Urinary bladder (tissue), 4 donors: ENCODE measurements around the gene DBH. TPM values are rescaled to one million over a fixed set of nuclear protein-coding genes. Genes with fewer than 3 reads are reported as not detected.

Experiments
- DNase-seq: peaks from one replicate; pipeline ENCODE4 v3.0.0-alpha.2; 2015; ENCODE audit errors: extremely low spot score
- H3K27ac ChIP-seq: one replicate; pipeline ENCODE4 v1.5.1; 2013; ENCODE audit warnings: low read depth, mild to moderate bottlenecking, moderate library complexity
- H3K36me3 ChIP-seq: one replicate; pipeline ENCODE4 v1.6.1; 2013; ENCODE audit warnings: mild to moderate bottlenecking, moderate library complexity; ENCODE audit not compliant: insufficient read depth
- H3K4me1 ChIP-seq: one replicate; pipeline ENCODE4 v1.6.1; 2013; ENCODE audit warnings: mild to moderate bottlenecking, moderate library complexity; ENCODE audit not compliant: insufficient read depth
- H3K4me3 ChIP-seq: one replicate; pipeline ENCODE4 v1.5.1; 2013; ENCODE audit warnings: low read depth, low read length
- WGBS: extraction: QIAGEN DNeasy Blood & Tissue Kit; methylation state at CpG from one replicate; pipeline ENCODE4 v1.1.7; 2013; 5-methylcytosine and 5-hydroxymethylcytosine counted together
- polyA plus RNA-seq: library from polyadenylated mRNA; stranded (reverse); fragments of 200-250 nt; gene quantifications from one replicate; pipeline ENCODE4 v1.2.3, GENCODE V29; 2013
- total RNA-seq: library from RNA; depleted of rRNA; stranded (reverse); fragments of >200 nt; gene quantifications from one replicate; pipeline ENCODE4 v1.2.3, GENCODE V29; 2014
- donor health status: healthy with polysubstance abuse.
- donor health status: healthy.

The DBH gene
- total and polyA plus RNA-seq, 2 donors: 0.79 to 0.98 TPM

DNA sequence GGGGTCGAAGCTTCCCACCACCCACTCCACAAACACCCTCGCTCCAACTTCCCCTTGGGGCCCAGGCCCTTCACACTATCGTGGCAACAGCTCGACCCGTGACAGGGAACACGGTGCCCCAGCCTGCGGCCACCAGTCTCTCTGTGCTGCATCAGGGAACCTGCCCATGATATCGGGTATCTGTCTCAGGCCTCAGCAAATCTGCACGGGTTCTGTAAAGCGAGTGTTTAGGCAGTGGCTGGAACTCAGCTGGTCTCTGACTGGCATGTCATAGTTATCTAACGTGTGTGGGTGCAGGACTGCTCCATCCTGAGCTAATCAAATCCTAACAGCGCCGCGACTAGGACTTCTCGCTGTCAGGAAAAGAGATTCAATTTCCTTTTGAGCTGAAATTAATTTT, 42.9 kb downstream of the DBH start:
- H3K27ac ChIP-seq: no peak overlapping the region
- H3K36me3 ChIP-seq: no peaks in the 10 kb centered on the region
- 71% methylated on average over 15 of the region's 15 CpGs for WGBS
- no peaks in the 10 kb centered on the region for H3K4me1 ChIP-seq
- DNase-seq: no peak
- no peak overlapping the region for H3K4me3 ChIP-seq

DNA sequence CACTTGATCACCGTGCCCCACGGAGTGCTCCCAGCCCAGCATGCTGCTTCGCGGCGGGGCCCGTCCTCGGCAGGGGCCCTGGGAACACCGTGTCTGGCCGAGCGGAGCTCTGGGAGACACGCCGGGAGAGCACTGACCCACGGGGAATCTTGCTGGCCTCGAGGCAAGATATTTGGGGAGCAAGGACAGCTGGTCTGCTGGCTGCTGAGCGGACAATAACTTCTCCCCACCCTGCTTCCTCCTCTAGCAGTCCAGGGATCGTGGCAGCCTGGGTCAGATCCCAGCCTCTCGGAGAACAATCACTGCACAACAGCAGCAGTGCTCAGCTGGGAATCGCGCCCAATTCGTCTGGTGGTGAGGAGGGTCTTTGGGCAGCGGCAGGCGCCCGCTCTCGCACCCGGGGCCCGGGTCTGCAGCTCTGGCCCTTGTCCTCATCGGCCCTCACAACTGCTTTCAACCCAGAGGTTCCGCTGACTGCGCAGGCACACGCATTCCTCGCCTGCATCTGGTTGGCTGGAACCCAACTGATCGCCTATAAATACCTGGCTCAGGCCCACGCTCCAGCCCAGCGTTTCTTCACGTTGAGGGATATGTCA, 43.4 kb downstream of the DBH start:
- no peak overlapping the region for H3K4me3 ChIP-seq
- H3K4me1 ChIP-seq: no peaks in the 10 kb centered on the region
- no peak overlapping the region for H3K27ac ChIP-seq
- no peak for DNase-seq
- no peaks in the 10 kb centered on the region for H3K36me3 ChIP-seq
- 51% methylated on average over 35 of the region's 35 CpGs for WGBS

DNA sequence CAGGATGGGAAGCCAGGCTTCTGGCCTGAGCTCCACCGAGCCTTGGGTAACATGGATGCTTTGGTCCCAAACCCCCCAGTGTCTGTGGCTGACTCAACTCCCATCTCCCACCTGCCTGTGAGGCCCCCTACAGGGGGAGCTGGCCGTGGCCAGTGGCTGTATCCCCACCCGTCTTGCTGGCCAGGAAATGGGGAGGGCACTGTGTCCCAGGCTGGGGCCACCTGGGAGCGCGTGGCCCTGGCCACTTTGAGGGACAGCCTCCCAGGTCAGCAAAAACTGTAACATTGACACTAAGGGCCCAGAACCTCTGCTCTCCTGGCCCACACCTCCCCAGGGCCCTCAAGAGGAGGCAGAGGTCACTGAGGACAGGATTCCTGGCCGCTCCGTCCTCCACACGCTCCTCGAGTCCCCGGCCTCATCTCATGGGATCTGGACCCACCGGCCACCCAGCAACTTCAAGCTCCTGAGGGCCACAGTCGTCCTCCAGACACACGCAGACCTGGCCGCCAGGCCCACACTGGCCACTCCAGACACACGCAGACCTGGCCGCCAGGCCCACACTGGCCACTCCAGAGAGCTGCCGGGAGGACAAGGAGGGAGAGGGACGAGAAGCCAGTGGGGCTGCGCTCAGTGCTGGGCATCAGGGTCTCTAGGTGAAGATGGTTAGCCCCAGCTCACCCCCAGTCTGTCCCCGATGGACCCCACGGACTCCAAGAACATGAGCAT, 44.2 kb downstream of the DBH start:
- Histone ChIP-seq H3K4me3 (no peak overlapping the region), H3K4me1 (no peaks in the 10 kb centered on the region), H3K27ac (no peak overlapping the region), H3K36me3 (no peaks in the 10 kb centered on the region)
- DNase-seq: no peak
- 87% methylated on average over 21 of the region's 21 CpGs for WGBS

DNA sequence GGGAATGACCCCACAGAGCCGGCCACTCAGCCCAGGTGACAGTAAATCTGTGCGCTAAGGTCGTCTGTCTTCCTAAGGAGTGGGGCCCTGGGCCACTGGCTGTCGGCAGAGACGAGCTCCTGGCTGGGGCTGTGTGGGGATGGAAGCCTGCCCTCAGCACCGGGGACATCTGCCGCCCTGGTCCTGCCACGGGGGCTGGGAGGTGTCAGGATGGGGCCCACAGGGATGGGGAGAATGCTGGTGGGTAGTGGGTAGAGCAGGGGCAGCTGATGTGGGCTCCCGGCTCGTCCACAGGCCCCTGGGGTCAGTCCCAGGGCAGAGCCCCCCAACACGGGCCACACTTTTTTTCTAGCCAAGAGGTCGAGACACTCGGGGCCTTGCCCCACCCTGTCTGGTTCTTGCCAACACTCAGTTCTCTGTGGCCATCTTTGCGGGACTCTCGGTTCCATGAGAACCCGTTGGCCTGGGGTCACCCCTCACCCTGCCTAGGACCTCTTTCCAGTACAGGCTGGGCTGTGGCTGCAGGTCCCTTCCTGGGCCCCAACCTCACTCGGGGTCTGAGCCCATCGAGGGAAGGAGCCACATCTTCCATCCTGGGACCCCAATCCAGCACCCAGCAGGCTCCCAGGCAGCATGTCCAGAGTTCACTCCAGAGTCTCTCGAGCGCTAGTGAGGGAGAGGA, 45.0 kb downstream of the DBH start:
- WGBS: 86% methylated on average over 20 of the region's 20 CpGs

DNA sequence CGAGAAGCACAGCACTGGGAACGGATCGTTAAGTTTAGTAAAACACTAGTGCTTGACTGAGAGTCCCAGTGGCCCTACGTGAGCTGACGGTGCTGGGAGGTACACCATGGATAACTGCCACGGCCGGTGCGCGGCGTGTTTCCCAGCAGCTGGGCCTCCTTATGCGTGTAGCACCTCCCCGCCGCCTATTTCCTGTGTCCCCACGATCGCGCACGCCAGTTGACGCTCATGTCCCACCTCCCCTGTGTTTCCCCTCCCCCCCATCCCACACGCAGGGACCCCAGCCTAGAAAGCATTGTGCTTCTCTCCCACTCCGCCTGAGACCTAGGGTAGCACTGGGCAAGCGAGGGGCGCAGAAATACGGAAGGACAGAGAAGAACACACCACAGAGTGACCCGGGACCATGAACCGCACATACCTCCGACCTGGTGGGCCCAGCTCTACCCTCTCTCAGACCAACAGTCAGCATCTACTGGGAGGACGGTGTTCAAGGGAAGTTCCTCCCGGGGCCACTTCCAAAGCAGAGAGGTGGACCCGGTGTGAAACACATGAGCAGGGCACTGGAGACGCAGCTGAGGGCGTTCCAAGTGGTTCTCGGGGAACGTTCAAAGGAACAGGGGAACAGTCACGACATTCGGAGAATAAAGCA, 45.6 kb downstream of the DBH start:
- no peak for DNase-seq
- Histone ChIP-seq H3K4me1 (no peaks in the 10 kb centered on the region), H3K4me3 (no peak overlapping the region), H3K36me3 (no peaks in the 10 kb centered on the region), H3K27ac (no peak overlapping the region)
- 95% methylated on average over 35 of the region's 35 CpGs for WGBS

More for the DNA sequence above, 45.0 kb downstream of the DBH start:
- no peak for DNase-seq
- Histone ChIP-seq H3K36me3 (no peaks in the 10 kb centered on the region), H3K4me3 (no peak overlapping the region), H3K27ac (no peak overlapping the region), H3K4me1 (no peaks in the 10 kb centered on the region)

DNA sequence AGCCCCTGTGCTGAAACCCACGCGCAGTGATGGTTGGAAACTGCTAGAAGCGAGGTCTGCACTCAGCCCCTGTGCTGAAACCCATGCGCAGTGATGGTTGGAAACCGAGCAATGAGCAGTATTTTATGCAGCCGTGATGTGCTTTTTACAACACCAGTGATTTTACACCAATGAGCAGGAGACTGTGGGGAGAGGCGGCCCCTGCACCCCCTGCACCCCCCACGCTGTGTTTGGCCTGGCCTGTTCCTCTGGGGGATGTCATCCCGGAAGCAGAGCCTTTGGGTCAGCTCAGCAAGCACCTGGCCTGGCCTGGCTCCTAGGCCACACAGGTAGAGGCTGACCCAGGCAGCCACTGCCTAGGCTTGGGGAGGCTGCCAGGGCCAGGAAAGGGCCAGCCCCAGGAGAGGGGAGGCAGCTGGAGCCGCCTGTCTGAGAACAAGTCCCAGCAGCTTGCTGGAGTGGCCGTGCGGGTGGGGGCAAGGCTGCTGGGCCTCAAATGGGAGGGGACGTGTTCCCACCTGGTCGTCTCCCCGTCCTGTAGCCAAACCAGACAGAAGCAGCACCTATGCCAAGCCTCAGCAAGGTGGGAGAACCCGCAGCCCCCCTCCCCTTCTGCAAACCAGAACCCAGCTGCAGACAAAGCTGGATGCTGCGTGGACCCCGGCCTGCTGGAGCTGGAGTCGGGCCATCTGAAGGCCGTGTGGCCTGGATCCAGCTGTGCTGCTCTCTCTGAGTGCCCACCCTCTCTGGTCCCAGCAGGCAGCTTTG, 46.8 kb downstream of the DBH start:
- Histone ChIP-seq H3K36me3 (no peaks in the 10 kb centered on the region), H3K4me3 (no peak overlapping the region), H3K27ac (peak overlapping the region; percentile 43), H3K4me1 (no peaks in the 10 kb centered on the region)
- WGBS: 72% methylated on average over 20 of the region's 20 CpGs
- DNase-seq: no peak

DNA sequence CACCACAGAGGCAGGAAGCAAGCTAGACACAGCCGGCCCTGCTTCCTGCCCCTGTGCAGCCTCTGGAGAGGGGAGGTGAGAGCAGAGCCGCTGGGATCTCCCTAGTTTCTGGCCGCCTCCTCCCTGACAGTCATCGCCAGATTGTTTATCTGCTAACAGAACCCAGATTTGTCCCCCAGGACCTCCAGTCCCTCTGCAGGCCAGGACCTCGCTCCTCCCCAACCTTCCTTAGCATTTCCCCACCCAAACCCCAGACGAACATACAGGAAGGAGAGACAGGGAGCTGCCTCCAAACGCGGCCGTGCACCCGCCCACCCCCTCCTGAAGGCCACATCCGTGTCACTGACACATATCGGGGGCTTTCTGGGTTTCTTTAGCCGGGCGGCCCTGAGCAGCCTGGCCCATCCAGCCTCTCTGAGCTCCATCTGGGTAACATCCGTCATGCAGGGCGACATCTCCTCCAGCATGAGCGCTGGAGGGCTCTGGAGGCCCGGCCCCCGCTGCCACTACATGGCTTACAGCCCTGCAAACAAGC, 47.5 kb downstream of the DBH start:
- H3K27ac ChIP-seq: peak overlapping the region; percentile 35
- no peak overlapping the region for H3K4me3 ChIP-seq
- no peaks in the 10 kb centered on the region for H3K36me3 ChIP-seq
- no peaks in the 10 kb centered on the region for H3K4me1 ChIP-seq
- no peak for DNase-seq
- 43% methylated on average over 19 of the region's 19 CpGs for WGBS

DNA sequence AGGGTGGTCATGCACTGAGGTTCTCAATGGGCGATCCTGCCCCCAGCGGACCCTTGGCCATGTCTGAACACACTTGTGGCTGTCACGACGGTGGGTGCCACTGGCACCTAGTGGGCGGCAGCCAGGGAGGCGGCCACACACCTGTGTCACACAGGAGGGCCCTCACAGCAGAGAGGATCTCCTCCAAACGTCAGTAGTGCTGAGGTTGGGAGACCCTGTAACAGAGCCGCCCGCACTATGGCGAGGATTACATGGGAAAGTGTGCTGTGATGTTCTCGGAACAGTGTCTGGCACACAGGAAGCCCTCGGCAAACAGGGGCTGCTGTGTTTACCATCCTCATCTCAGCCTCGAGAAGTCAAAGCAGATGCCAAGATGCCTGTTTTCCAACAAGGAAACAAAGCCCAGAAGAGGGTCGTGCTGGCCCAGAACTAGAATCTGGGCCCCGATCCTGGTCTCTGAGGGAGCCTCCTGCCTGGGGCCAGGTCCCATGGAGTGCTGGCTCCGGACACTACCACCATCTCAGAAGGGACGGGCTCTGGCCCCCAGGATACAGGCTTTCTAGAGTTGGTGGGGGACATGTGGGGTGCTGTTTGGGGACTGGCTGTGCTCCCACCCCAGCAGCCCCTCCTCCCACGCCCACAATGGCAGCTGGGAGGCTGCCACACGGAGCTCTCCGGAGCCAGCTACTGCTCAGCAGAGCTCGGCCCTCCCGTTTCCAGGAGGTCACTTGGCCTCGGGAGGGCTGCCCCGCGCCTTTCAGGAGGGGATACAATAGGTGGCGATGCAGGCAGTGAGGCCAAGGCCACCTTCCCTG, 48.2 kb downstream of the DBH start:
- Histone ChIP-seq H3K4me1 (no peaks in the 10 kb centered on the region), H3K4me3 (no peak overlapping the region), H3K27ac (peak overlapping the region; percentile 12), H3K36me3 (no peaks in the 10 kb centered on the region)
- WGBS: 74% methylated on average over 26 of the region's 26 CpGs
- no peak for DNase-seq

DNA sequence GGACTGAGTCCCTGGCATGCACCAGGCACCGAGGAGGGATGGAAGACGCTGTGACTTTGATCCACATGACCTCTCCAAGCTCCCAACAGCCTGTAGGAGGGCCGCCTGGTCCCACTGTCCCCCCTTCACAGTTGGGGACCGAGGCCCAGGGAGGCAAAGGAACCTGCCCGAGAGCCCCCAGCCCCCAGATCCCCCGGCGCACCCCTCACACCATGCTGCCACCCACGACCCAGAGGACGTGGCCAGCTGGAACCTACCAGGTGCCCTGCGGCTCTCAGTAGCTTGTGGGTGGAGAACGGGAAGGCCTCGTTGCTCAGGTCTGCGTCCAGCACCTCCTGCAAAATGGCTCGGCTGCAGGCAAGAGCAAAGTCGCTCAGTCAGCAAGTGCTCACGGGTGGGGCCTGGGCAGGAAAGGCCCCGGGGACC, 48.8 kb downstream of the DBH start:
- DNase-seq: no peak
- H3K4me1 ChIP-seq: no peaks in the 10 kb centered on the region
- H3K27ac ChIP-seq: no peak overlapping the region
- H3K36me3 ChIP-seq: no peaks in the 10 kb centered on the region
- WGBS: 87% methylated on average over 17 of the region's 17 CpGs
- no peak overlapping the region for H3K4me3 ChIP-seq

DNA sequence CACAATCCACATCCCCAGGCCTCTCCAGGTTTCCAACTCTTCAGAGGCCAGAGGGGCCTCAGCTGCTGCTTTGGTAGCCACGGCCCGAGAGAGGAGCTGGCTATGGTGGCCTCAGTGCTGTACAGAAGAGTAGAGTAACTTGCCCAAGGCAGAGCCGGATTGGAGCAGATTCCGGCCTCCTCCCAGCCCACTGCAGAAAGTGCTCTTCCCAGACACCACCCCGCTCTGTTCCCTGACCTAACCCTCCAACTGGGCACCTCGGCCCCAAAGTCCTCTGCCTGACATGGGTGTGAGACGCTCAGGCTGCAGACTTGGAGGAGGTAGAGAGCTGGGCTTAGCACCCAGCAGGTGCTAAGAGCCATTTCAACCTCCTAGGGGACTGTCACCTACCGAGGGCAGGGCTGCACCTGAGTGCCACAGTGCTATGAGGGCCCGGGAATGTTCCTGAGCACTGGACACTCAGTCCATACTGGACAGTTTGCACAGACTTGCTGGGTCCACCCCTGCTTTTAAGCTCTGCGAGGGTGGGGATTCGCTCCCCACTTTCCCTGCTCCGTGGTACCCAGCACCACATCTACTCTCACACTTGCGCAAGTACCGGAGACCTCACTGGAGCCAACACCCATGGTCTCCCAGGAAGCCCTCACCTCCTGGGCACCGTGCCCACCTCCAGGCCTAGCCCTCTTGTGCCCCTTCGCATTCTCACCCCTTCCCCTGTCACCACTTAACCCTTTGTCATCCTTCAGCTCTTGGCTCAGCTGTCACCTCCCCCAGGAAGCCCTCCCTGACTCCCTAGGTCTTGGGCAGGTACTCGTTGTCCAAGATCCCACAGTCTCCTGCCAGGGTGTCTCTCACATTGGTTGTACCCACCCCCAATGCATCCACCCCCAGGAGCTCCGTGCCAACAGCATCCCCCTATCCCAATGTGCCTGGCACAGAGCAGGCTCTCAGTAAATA, 49.8 kb downstream of the DBH start:
- WGBS: 93% methylated on average over 18 of the region's 18 CpGs
- Histone ChIP-seq H3K4me1 (no peaks in the 10 kb centered on the region), H3K27ac (no peak overlapping the region), H3K36me3 (no peaks in the 10 kb centered on the region), H3K4me3 (no peak overlapping the region)
- no peak for DNase-seq

DNA sequence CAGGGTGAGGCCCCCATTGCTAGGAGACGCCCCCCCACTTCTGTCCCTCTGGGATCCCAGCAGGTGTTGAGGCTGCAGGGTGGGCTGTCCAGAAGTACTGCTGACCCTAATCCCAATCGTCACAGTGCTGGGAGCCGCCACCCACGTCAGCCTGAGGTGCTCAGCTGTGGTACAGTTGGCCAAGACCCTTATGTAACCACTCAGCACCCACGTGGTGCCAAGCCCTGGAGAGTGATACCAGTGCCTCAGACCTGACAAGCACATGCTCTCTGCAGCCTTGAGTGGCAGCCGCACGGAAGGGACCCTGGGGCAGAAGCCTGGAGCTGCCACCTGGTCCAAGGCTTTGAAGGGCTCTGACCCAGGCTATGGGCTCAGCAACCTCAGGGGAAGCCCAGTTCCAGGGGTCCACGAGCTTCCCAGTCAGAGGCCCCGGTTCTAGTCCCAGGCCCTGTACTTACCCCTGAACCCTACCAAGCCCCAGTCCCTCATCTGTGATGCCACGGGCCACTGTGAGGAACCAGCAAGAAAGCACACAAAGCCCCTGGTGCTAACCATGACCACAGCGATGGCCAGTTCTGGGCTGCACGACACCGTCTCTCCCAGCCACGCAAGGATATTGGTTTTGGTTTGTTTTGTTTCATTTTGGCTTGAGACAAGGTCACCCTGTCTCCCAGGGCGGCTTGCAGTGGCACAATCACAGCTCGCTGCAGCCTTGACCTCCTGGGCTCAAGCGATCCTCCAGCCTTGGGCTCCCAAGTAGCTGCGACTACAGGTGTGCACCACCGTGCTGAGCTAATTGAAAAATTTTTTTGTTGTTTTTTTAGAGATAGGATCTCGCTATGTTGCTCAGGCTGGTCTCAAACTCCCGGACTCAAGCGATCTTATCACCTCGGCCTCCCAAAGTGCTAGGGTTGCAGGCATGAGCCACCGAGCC, 50.7 kb downstream of the DBH start:
- no peaks in the 10 kb centered on the region for H3K4me1 ChIP-seq
- DNase-seq: no peak
- WGBS: 90% methylated on average over 24 of the region's 24 CpGs
- no peaks in the 10 kb centered on the region for H3K36me3 ChIP-seq
- H3K4me3 ChIP-seq: no peak overlapping the region
- no peak overlapping the region for H3K27ac ChIP-seq
